ENCODE data around the gene AUTS2.

GRCh38 chr7:70758646-70759045 lies 1160.4 kb downstream of the AUTS2 start:
- no peak for TF ChIP-seq CTCF (IDR thresholded peaks at IDR 0.05; ENCODE audit: insufficient read depth, low read length, poor library complexity, severe bottlenecking)
- no peak for TF ChIP-seq EZH2phosphoT487 (conservative IDR thresholded peaks at IDR 0.05; ENCODE audit: low read length)

All from SU-DHL-6 (cell line).